Keratinocyte (primary cell): ENCODE results near the gene GABRE. TPM values are rescaled to one million over a fixed set of nuclear protein-coding genes. Genes with fewer than 3 reads are reported as not detected.

Source experiments
- DNase-seq: peaks from one replicate; pipeline ENCODE4 v3.0.0-alpha.2; 2011; ENCODE audit warnings: low read depth, missing footprints, low spot score
- FAIRE-seq: peaks from 2 replicates; lab custom pipeline; 2011; peaks lifted over from hg19 to GRCh38; lab: Jason Lieb, UNC
- H2AFZ ChIP-seq: 2 replicates; pipeline ENCODE4 v1.6.0; 2012; ENCODE audit warnings: low read length, control low read depth, inconsistent platforms; ENCODE audit not compliant: control insufficient read depth
- H3K27ac ChIP-seq: 2 replicates; pipeline ENCODE4 v1.5.1; 2011; ENCODE audit warnings: low read length; ENCODE audit not compliant: control insufficient read depth, insufficient read depth
- H3K27me3 ChIP-seq: 3 replicates; pipeline ENCODE4 v1.6.0; 2011; ENCODE audit warnings: low read length; ENCODE audit not compliant: control insufficient read depth, insufficient read depth; ENCODE audit errors: extremely low read depth
- H3K36me3 ChIP-seq, 2 experiments: 2 replicates in 1 of 2; 3 replicates in 1 of 2; pipeline ENCODE4 v1.5.1; 2011; ENCODE audit warnings: low read length in 2 of 2, mild to moderate bottlenecking in 1 of 2; ENCODE audit not compliant: control insufficient read depth in 2 of 2, insufficient read depth in 2 of 2; ENCODE audit errors: extremely low read depth in 1 of 2
- H3K4me1 ChIP-seq: 3 replicates; pipeline ENCODE4 v1.5.1; 2011; ENCODE audit warnings: low read length; ENCODE audit not compliant: control insufficient read depth, insufficient read depth; ENCODE audit errors: extremely low read depth
- H3K4me2 ChIP-seq: 3 replicates; pipeline ENCODE4 v1.6.0; 2011; ENCODE audit warnings: low read depth, low read length; ENCODE audit not compliant: control insufficient read depth, insufficient read depth; ENCODE audit errors: extremely low read depth
- H3K4me3 ChIP-seq, 3 experiments: fragments of 200-600 bp in 1 of 3; sonication (generic) in 1 of 3; 2 replicates in 2 of 3; 3 replicates in 1 of 3; pipeline ENCODE4 v1.5.1; 2011 to 2016; ENCODE audit warnings: low read length in 3 of 3, mild to moderate bottlenecking in 3 of 3, control low read depth in 2 of 3, inconsistent platforms in 1 of 3, low read depth in 1 of 3, mixed read lengths in 1 of 3, mixed run types in 1 of 3, moderate library complexity in 1 of 3; ENCODE audit not compliant: control insufficient read depth in 2 of 3, insufficient read depth in 2 of 3; ENCODE audit errors: extremely low read depth in 1 of 3
- H3K79me2 ChIP-seq: 2 replicates; pipeline ENCODE4 v1.6.0; 2012; ENCODE audit warnings: low read length; ENCODE audit not compliant: control insufficient read depth, insufficient read depth
- H3K9ac ChIP-seq: 3 replicates; pipeline ENCODE4 v1.6.0; 2011; ENCODE audit warnings: low read length; ENCODE audit not compliant: control insufficient read depth, insufficient read depth; ENCODE audit errors: extremely low read depth
- H3K9me1 ChIP-seq: 3 replicates; pipeline ENCODE4 v1.6.0; 2011; ENCODE audit warnings: low read length; ENCODE audit not compliant: control insufficient read depth, insufficient read depth; ENCODE audit errors: extremely low read depth
- H3K9me3 ChIP-seq: 2 replicates; pipeline ENCODE4 v1.5.1; 2012; ENCODE audit warnings: low read depth, low read length; ENCODE audit not compliant: control insufficient read depth
- H4K20me1 ChIP-seq: 3 replicates; pipeline ENCODE4 v1.6.0; 2011; ENCODE audit warnings: low read length; ENCODE audit not compliant: control insufficient read depth, insufficient read depth; ENCODE audit errors: extremely low read depth
- CTCF ChIP-seq, 3 experiments: IDR thresholded peaks in 1 of 3; conservative IDR thresholded peaks in 1 of 3; optimal IDR thresholded peaks in 1 of 3; 2 replicates in 2 of 3; 3 replicates in 1 of 3; pipeline versions ENCODE3 to v1.5.1; 2011; ENCODE audit warnings: low read length in 3 of 3, mild to moderate bottlenecking in 3 of 3, moderate library complexity in 2 of 3, control low read depth in 1 of 3, inconsistent platforms in 1 of 3; ENCODE audit not compliant: insufficient read depth in 2 of 3; ENCODE audit errors: extremely low read depth in 1 of 3
- EZH2 ChIP-seq: IDR thresholded peaks from one replicate; pipeline ENCODE4 v1.6.1; 2012; ENCODE audit warnings: inconsistent platforms, mild to moderate bottlenecking, low read length, moderate library complexity
- dilution Hi-C: fragments of 300-500 bp; cut with MboI; formaldehyde crosslinking; loops from one replicate; pipeline ENCODE4 v1.7.0; 2020; ENCODE audit warnings: low sequenced_read_pairs; ENCODE audit not compliant: extremely low pct_ligation_motif_present
- polyA plus RNA-seq, 5 experiments: library from polyadenylated mRNA; depleted of rRNA in 3 of 5; stranded (reverse) in 3 of 5; stranded (forward) in 1 of 5; unstranded in 1 of 5; fragments of >200 nt; gene quantifications; 1 replicate in 1 of 5; 2 replicates in 3 of 5; 3 replicates in 1 of 5; pipeline versions ENCODE4 v1.2.1 to v1.2.3, GENCODE V29; 2011 to 2012; ENCODE audit warnings: missing spikeins in 2 of 5, low read depth in 1 of 5, low replicate concordance in 1 of 5

GABRE gene
- polyA plus RNA-seq, 1 donor (not counting 4 experiments of a cell fraction or from before 2014, with no cell fraction given): 34.1 TPM

GRCh38 chrX:151923648-151924047 is 50.8 kb downstream of the GABRE start:
- no peaks in the 10 kb centered on the region for H3K27me3 ChIP-seq
- H3K36me3 ChIP-seq: no peaks in the 10 kb centered on the region
- no peaks in the 10 kb centered on the region for H4K20me1 ChIP-seq
- no peaks in the 10 kb centered on the region for H3K9me3 ChIP-seq
- no peaks in the 10 kb centered on the region for H3K79me2 ChIP-seq
- H3K4me1 ChIP-seq: no peaks in the 10 kb centered on the region
- no peak overlapping the region for H3K9ac ChIP-seq
- DNase-seq: no peak
- no peak overlapping the region for H3K4me2 ChIP-seq
- no peak overlapping the region for H3K4me3 ChIP-seq
- no peak for TF ChIP-seq CTCF (optimal IDR thresholded peaks at IDR 0.05 in 1 of 3, IDR thresholded peaks at IDR 0.05 in 1 of 3, conservative IDR thresholded peaks at IDR 0.05 in 1 of 3; ENCODE audit: extremely low read depth in 1 of 3, insufficient read depth in 2 of 3, low read length in 3 of 3)
- no peak for TF ChIP-seq EZH2
- dilution Hi-C loops: no loop called here
- H3K27ac ChIP-seq: no peak overlapping the region
- H2AFZ ChIP-seq: no peak overlapping the region
- H3K9me1 ChIP-seq: no peaks in the 10 kb centered on the region
- no peak for FAIRE-seq

- H3K79me2 ChIP-seq: no peaks in the 10 kb centered on the region
- no peak overlapping the region for H2AFZ ChIP-seq
- H3K9ac ChIP-seq: no peak overlapping the region
- no peak overlapping the region for H3K4me3 ChIP-seq
- no peak overlapping the region for H3K4me2 ChIP-seq
- no peaks in the 10 kb centered on the region for H3K9me3 ChIP-seq
- DNase-seq (no peak), FAIRE-seq (no peak)
- no peaks in the 10 kb centered on the region for H3K4me1 ChIP-seq
- no peak overlapping the region for H3K27ac ChIP-seq
- no peak for TF ChIP-seq CTCF (optimal IDR thresholded peaks at IDR 0.05 in 1 of 3, IDR thresholded peaks at IDR 0.05 in 1 of 3, conservative IDR thresholded peaks at IDR 0.05 in 1 of 3; ENCODE audit: extremely low read depth in 1 of 3, insufficient read depth in 2 of 3, low read length in 3 of 3)
- no peak for TF ChIP-seq EZH2
- no peaks in the 10 kb centered on the region for H3K27me3 ChIP-seq
- H3K36me3 ChIP-seq: no peaks in the 10 kb centered on the region
- H3K9me1 ChIP-seq: no peaks in the 10 kb centered on the region
- no peaks in the 10 kb centered on the region for H4K20me1 ChIP-seq
- dilution Hi-C loops: no loop called here
Observed at GRCh38 chrX:151922692-151923091, 51.8 kb downstream of the GABRE start.
